ENCODE results near the gene FBXO47. TPM values are rescaled to one million over a fixed set of nuclear protein-coding genes. Genes with fewer than 3 reads are reported as not detected.

Gene FBXO47
- total RNA-seq, 2 donors from 2014 or later: not detected

GRCh38 chr17:38893113-38893512, 74.1 kb downstream of the FBXO47 start:
- DNase-seq: no peak
- ATAC-seq: no peak
- intact Hi-C loops (cut with DNase I, micrococcal nuclease): no loop called here

- ATAC-seq: no peak
- intact Hi-C loops (cut with DNase I, micrococcal nuclease): no loop called here
Measured at GRCh38 chr17:38892620-38893019, 74.6 kb downstream of the FBXO47 start.

GRCh38 chr17:38892083-38892482, 75.1 kb downstream of the FBXO47 start:
- DNase-seq (no peak), ATAC-seq (no peak)
- intact Hi-C loops (cut with DNase I, micrococcal nuclease): no loop called here

More at GRCh38 chr17:38892620-38893019, 74.6 kb downstream of the FBXO47 start:
- DNase-seq: no peak

- intact Hi-C loops (cut with DNase I, micrococcal nuclease): no loop called here
- DNase-seq (no peak), ATAC-seq (no peak)
Measured at GRCh38 chr17:38891441-38891840, 75.8 kb downstream of the FBXO47 start.

GRCh38 chr17:38890410-38890746, 76.8 kb downstream of the FBXO47 start:
- intact Hi-C loops (cut with DNase I, micrococcal nuclease): no loop called here
- no peak for ATAC-seq
- DNase-seq: no peak

GRCh38 chr17:38889745-38890409, 77.3 kb downstream of the FBXO47 start:
- intact Hi-C loops (cut with DNase I, micrococcal nuclease): no loop called here
- no peak for DNase-seq
- ATAC-seq: no peak

- intact Hi-C loops (cut with DNase I, micrococcal nuclease): no loop called here
- ATAC-seq: no peak
- no peak for DNase-seq
Measured at GRCh38 chr17:38888842-38889241, 78.4 kb downstream of the FBXO47 start.

- DNase-seq (peak; percentile 53 to 63), ATAC-seq (peak; percentile 82)
- intact Hi-C loops (cut with DNase I, micrococcal nuclease): no loop called here
Measured at GRCh38 chr17:38886643-38887010, 80.6 kb downstream of the FBXO47 start.

Small RNA genes within 50 kb of the gene (microRNA-seq; reads per million reads assigned to microRNA genes)
- 0 reads per million in 2 donors for gene MIR6779

Other genes starting within 250 kb of the FBXO47 start
- 10 to 100 TPM; 91.6 to 99.8 TPM for gene CISD3, start 237.1 kb downstream of the FBXO47 start, total RNA-seq
- gene PCGF2, start 219.1 kb downstream of the FBXO47 start, total RNA-seq: 10 to 100 TPM; 41.1 to 53.7 TPM
- gene PSMB3, start 214.7 kb downstream of the FBXO47 start, total RNA-seq: 100 to 1,000 TPM; 131 to 154 TPM
- 10 to 100 TPM; 14.1 to 18.5 TPM for gene PIP4K2B, start 167.8 kb downstream of the FBXO47 start, total RNA-seq
- 10 to 100 TPM; 19.0 to 21.0 TPM for gene CWC25, start 142.1 kb downstream of the FBXO47 start, total RNA-seq
- gene RPL23, start 113.7 kb downstream of the FBXO47 start, total RNA-seq: 100 to 1,000 TPM; 836 to 861 TPM
- 100 to 1,000 TPM; 245 to 318 TPM for gene LASP1, start 97.3 kb downstream of the FBXO47 start, total RNA-seq
- gene PLXDC1, start 184.2 kb upstream of the FBXO47 start, total RNA-seq: 1 to 10 TPM; 2.3 to 5.0 TPM
- gene ARL5C, start 198.8 kb upstream of the FBXO47 start, total RNA-seq: under 1 TPM in 1 of 2 donors, not detected in 1; 0.56 TPM
- gene CACNB1, start 230.3 kb upstream of the FBXO47 start, total RNA-seq: 10 to 100 TPM; 12.7 to 16.1 TPM
- gene RPL19, start 232.9 kb upstream of the FBXO47 start, total RNA-seq: 1,000 to 10,000 TPM; 1,376 to 1,435 TPM

Data from left colon (tissue), 2 donors.